NOMO-1 treated with DMSO at 0.1 percent for 48 hours (cell line): ENCODE measurements around the gene COL20A1.
A peak's percentile ranks its signal among the peaks of the same experiment; 100 is the strongest.

Experiments
- DNase-seq: peaks from one replicate; lab custom pipeline; 2025; ENCODE audit not compliant: unreplicated experiment; lab: John Stamatoyannopoulos, UW

COL20A1 gene

GRCh38 chr20:63306673-63307537 is 13.9 kb downstream of the COL20A1 start:
- no peak for DNase-seq

- DNase-seq, result no peak
These were observed 14.7 kb downstream of the COL20A1 start for GRCh38 chr20:63307538-63308217.

- DNase-seq, result no peak
These were observed 15.4 kb downstream of the COL20A1 start for GRCh38 chr20:63308218-63308911.

- DNase-seq, result peak; percentile 9
These were observed 16.5 kb downstream of the COL20A1 start for GRCh38 chr20:63309261-63310071.

GRCh38 chr20:63310265-63310991 is 17.4 kb downstream of the COL20A1 start:
- no peak for DNase-seq

- no peak for DNase-seq
These were observed 18.3 kb downstream of the COL20A1 start for GRCh38 chr20:63311186-63311832.

- no peak for DNase-seq
These were observed 18.9 kb downstream of the COL20A1 start for GRCh38 chr20:63311833-63312243.

- no peak for DNase-seq
These were observed 19.3 kb downstream of the COL20A1 start for GRCh38 chr20:63312273-63312672.

GRCh38 chr20:63312690-63313348 is 19.8 kb downstream of the COL20A1 start:
- no peak for DNase-seq

- DNase-seq, result no peak
These were observed 20.5 kb downstream of the COL20A1 start for GRCh38 chr20:63313349-63314014.

GRCh38 chr20:63314015-63314471 is 21.1 kb downstream of the COL20A1 start:
- no peak for DNase-seq

GRCh38 chr20:63314566-63315239 is 21.7 kb downstream of the COL20A1 start:
- no peak for DNase-seq

GRCh38 chr20:63315240-63315689 is 22.3 kb downstream of the COL20A1 start:
- no peak for DNase-seq

GRCh38 chr20:63315731-63316491 is 22.9 kb downstream of the COL20A1 start:
- DNase-seq, result no peak

GRCh38 chr20:63316502-63316921 is 23.5 kb downstream of the COL20A1 start:
- no peak for DNase-seq

- no peak for DNase-seq
These were observed 24.1 kb downstream of the COL20A1 start for GRCh38 chr20:63317061-63317460.
